Astrocyte (in vitro differentiated cells and primary cell): ENCODE measurements around the gene OR51D1.

Experiments used
- EZH2 ChIP-seq: IDR thresholded peaks from 2 replicates; pipeline ENCODE4 v1.6.1; 2012; ENCODE audit warnings: mild to moderate bottlenecking, low read length, inconsistent platforms; ENCODE audit not compliant: insufficient read depth
- TF ChIP-seq, protein P1 (sequence below): IDR thresholded peaks from 2 replicates; pipeline ENCODE4 v1.5.1; 2011; ENCODE audit warnings: low read depth, mild to moderate bottlenecking, inconsistent platforms, low read length, moderate library complexity; ENCODE audit not compliant: insufficient read depth

DNA sequence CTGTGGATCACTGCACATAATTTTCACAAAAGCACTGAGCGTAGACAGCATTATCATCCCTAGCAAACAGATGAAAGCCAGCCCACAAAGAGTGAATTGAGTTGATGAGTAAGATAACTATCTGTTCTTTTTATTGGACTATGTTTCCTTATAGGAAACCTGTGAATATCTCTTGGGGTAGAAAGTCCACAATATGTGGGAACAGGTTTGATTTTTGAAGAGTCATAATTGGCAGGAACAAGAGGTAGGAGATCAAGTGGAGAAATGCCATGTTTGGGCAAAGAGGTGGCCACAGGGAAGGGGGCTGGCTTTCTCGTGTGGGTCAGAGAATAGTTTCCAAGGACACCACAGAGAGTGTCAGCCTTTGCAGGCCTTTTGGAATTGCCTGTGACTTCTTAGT lies 36.5 kb downstream of the OR51D1 start:
- TF ChIP-seq, protein P1, sequence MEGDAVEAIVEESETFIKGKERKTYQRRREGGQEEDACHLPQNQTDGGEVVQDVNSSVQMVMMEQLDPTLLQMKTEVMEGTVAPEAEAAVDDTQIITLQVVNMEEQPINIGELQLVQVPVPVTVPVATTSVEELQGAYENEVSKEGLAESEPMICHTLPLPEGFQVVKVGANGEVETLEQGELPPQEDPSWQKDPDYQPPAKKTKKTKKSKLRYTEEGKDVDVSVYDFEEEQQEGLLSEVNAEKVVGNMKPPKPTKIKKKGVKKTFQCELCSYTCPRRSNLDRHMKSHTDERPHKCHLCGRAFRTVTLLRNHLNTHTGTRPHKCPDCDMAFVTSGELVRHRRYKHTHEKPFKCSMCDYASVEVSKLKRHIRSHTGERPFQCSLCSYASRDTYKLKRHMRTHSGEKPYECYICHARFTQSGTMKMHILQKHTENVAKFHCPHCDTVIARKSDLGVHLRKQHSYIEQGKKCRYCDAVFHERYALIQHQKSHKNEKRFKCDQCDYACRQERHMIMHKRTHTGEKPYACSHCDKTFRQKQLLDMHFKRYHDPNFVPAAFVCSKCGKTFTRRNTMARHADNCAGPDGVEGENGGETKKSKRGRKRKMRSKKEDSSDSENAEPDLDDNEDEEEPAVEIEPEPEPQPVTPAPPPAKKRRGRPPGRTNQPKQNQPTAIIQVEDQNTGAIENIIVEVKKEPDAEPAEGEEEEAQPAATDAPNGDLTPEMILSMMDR, result no peak
- TF ChIP-seq EZH2, result no peak
